ENCODE data around the gene SGF29.
A peak's percentile ranks its signal among the peaks of the same experiment; 100 is the strongest.
"Not testable (repeated sequence)": the region's sequence is repeated elsewhere in the genome, so short reads cannot be mapped to it uniquely, and the experiment has no call there.

Gene SGF29

DNA sequence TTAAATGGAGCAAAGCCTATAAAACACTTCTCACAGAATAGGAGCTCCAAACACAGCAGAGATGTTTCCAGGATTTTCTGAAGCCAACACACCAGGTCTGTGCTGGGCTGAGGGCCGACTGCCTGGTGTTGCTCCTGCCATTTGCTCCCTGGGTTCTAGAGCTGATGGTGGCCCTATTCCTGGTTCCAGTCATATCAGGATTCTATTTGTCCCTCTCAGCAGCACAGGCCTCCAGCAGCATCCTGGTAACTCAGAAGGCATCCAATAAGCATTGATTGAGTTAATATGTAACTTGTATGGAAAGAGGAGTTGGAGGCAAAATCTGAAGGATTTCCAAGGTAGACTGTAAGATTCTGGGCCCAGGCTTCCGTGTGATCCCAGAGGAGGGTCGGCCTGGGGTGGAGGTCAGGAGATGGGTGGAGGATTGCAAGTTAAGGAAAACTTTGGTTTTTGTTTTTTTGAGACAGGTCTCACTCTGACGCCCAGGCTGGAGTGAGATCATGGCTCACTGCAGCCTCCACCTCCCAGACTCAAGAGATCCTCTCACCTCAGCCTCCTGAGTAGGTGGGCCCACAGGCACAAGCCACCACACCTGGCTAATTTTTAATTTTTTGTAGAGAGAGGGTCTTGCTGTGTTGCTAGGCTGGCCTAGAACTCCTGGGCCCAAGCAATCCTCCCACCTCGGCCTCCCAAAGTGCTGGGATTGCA is 20.6 kb upstream of the SGF29 start:
- DNase-seq (ENCODE audit: low spot score) = no peak

DNA sequence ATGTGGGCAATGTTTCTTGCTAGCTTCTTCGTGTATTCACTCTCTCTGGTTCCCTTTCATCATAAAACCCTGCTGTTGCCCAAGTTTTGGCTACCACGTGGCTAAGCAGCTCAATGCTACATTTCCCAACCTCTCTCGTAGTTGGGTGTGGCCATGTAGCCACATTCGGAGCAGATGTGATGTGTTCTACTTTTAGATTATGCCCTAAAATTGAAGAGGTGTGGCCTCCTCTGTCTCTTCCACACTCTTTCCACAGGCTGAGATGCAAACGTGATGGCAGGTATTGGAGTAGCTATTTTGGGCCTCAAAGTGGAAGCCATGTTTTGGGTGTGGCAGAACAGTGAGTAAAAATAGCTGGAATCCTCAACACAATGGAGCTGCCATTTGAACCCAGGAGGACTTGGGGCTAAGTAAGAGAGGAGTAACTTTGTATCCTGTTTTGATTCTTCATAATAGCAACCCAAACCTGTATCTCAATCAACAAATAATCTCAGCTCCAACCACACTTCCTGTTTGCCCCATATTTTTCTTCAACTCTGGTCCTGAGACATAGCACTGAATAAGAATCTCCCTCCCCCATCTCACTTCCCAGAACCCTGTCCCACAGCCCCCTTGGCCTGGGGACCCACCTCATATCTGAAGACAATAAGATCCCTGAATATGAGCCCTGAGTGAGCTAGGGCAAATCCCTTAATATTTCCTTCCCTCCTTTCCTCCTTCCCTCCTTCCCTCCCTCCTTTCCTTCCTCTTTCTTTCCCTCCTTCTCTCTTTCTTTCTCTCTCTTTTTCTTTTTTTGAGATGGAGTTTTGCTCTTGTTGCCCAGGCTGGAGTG is 19.0 kb upstream of the SGF29 start:
- no peak for DNase-seq (ENCODE audit: low spot score)

DNA sequence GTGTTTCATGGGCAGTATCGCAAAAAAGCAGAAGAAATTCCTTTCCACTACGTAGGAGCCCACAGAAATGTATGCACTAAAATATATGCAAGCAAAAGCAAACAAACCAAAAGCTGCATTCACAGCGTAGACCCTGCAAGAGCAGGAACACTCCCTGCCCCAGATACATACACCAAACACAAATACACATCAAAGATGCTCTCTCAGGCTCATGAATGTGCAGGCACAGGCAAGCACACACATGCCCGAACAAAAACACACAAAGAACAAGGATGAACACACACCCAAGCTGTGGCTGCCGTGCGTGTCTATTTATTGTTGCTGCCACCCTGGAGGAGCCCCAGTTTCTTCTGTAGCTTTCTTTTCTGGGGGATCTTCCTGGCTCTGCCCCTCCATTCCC is 16.6 kb upstream of the SGF29 start:
- no peak for DNase-seq (ENCODE audit: low spot score)

DNA sequence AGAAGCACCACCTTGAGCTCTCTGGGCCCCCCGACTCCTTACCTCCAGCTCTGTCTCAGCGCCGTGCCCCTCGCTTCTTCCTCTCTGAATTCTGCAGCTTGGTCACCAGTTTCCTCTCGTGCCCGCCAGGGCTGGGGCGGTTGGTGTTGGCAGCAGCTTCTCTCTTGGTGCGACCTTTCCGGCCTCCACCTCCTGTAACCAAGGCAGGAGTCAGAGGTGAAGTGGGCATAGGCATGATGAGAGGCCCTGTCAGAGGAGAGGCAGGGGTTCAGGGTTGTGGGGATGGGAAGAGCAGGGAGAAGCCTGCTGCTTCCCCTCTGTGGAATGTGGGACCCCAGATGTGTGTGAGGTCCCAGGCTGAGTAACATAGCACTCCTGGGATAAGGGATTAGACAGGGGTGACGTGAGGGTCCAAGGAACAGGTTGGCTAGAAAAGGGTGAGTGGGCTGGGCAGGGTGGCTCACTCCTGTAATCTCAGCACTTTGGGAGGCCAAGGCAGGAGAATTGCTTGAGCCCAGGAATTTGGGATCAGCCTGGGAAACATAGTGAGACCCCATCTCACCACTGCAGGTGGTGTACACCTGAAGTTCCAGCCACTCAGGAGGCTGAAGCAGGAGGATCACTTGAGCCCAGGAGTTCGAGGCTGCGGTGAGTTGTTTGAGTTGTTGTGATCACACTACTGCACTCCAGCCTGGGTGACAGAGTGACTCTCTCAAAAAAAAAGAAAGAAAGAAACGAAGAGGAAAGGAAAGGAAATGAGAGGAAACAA is 15.6 kb upstream of the SGF29 start:
- DNase-seq (ENCODE audit: low spot score) = no peak

DNA sequence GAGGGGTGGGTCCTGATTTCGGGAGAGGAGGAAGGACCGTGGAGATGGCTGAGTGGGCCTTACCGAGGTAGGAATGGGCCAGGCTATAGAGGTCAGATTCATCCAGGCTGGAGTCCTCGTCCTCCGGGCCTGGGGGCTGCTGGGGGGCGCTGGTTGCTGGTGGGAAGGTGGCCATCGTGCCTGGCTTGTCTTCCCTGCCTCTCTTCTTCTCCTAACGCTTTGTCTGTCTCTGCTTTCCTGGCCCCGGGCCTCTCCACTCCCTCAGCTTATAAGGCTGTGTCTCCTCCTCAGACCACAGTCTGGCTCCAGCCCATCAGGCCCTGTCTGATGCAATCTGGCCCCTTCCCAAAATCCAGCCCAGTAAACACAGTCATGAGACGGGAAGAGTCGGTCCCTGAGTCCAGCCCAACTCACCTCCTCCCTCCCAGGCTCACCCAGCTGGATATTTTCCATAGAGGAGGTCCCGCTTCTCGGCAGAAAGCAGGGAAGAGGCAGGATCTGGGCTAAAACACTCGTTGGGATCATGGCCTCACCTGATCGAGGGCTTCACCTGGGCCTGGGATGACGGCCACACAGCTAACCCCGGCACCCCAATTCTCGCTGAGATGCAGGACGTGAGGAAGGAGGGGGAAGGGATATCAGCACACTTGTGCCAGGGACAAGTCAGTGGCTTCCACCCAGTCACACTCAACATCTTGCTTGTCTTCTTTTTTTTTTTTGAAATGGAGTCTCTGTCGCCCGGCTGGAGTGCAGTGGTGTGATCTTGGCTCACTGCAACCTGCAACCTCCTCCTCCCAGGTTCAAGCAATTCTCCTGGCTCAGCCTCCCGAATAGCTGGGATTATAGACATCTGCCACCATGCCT is 14.8 kb upstream of the SGF29 start, which contains the start of gene NUPR1:
Gene NUPR1, minus strand, starts transcription at position 242 of the 864 bp plus-strand sequence. Its CDS starts 67 bp downstream, at position 175.
- peak; percentile 87 for DNase-seq (ENCODE audit: low spot score)

DNA sequence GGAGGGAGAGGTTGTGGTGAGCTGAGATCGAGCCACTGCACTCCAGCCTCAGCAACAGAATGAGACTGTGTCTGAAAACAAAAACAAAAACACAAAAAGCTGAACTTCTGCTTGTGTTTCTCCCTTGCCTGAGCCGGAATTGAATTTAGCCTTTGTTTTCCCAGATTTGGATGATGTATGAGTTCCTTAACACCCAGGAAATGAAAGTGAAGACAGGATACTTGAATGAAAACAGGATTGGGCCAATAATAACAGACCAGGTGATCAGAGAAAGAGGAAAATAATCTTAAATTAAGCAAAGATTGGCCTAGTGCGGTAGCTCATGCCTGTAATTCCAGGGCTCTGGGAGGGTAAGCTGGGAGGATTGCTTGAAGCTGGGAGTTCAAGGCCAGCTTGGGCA is 13.4 kb upstream of the SGF29 start:
- no peak for DNase-seq (ENCODE audit: low spot score)

DNA sequence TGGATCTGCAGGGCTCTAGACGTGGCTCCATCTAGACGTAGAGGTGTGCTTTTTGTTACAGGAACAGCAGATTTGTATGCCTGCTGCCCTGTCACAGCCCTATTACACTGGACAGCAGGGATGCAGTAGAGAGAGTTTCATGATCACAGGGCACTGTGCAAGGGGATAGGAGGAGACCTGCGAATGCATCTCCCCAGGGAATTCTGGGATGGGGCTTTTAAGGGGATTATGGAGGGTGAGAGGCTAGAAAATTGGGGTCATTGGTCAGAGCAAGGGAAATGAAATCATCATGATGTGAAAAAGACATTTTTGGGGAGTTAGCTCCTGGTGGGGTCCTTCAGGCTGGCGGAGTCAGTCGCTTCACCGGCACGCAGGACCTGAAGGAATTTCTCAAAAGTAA is 11.1 kb upstream of the SGF29 start:
- no peak for DNase-seq (ENCODE audit: low spot score)

DNA sequence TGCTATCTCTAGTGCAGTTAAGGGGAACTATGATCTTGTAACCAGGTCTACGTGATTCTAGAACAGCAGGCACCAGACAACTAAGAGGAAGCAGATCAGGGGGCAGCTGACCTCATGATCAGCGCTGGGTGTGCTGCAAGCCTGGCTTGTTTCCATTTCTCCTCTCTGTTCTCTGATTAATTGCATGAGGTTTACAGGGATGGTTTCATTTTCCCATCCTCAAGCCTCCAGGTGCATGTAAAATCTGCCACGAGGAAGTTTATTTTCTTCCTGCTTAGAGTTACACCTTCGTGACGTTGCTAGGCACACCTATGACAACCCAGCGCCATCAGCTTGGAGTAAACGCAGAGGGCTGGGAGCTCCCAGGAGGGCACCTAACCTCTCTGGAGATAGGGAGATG is 10.6 kb upstream of the SGF29 start:
- DNase-seq (ENCODE audit: low spot score) = peak; percentile 41

DNA sequence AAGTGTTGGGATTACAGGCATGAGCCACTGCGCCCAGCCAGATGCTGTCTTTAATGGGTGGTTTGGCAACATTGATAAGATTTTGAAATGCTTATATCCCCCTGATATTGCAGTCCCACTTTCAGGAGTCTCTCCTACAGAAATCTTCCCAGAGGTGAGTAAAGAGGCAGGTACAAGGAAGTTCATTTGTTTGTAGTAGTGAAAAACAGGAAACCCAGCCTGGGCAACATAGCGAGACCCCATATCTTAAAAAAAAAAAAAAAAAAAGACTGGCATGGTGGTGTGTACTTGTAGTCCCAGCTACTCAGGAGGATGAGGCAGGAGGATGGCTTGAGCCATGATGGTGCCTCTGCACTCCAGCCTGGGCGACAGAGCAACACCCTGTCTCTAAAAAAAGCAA is 8.7 kb upstream of the SGF29 start:
- no peak for DNase-seq (ENCODE audit: low spot score)

DNA sequence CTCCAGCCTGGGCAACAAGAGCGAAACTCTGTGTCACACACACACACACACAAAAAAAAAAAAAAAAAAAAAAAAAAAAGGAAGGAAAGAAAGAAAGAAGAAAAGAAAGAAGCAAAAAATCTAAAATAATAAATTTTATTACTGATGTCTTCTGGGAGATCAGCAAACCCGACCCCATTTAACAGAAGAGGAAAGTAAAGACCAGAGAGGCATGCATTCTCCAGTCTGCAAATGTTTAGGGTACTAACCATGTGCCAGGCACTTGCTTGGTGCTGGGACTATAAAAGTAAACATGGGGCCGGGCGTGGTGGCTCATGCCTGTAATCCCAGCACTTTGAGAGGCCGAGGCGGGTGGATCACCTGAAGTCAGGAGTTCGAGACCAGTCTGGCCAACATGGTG is 7.8 kb upstream of the SGF29 start:
- DNase-seq (ENCODE audit: low spot score) = not testable (repeated sequence)

DNA sequence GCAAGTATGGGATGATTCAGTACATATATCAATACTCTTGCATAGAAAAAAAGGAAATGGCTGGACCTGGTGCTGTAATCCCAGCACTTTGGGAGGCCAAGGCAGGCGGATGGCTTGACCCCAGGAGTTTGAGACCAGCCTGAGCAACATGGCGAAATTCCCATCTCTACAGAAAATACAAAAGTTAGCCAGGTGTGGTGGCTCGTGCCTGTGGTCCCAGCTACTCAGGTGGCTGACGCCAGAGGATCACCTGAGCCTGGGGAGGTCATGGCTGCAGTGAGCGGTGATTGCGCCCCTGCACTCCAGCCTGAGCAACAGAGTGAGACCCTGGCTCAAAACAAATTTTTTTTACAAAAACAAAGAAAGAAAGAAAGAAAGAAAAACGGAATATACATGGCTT is 7.1 kb upstream of the SGF29 start:
- no peak for DNase-seq (ENCODE audit: low spot score)

DNA sequence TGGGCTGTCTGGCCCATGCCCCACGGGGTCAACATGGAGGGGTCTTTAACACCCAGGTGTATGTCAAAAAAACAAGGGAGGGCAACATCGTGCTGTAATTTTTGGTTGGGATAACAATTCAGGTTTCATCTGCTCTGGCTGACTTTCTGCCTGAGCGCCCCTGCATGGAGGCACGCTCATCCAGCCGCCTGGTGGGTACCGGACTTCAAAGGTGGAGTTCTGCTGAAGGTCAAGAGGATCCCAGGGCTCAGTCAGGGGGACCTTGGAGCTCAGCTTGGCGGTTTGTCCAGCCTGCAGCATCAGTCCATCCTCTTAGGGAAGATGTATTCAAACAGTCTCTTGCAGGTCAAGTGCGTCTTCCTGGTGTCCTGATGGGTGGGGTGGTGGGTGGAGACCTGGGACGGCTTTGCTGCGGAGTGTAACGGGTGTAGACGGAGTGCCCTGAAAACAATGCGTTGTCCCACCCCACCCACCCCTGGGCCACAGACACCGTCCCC is 5.4 kb upstream of the SGF29 start:
- no peak for DNase-seq (ENCODE audit: low spot score)

DNA sequence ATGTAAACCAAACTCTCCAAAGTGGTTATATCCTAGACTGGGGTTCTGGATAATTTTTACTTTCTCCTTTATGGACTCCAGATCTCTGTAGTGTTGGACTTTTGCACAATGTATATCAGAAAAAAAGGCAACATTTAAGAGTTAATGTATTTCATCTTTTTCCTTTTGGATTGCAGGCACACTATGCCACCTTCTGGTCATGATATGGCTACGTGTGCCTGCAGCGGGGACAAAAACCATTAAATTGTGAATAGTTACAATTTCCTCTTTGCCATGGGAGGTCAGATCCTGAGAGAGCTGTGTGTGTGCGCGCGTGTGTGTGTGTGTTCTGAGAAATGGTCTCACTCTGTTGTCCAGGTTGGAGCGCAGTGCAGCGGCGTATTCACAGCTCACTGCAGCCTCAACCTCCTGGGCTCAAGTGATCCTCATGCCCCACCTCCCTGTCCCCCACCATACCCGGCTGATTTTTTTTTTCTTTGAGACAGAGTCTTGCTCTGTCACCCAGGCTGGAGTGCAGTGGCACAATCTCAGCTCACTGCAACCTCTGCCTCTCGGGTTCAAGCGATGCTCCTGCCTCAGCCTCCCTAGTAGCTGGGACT is 4.3 kb upstream of the SGF29 start:
- peak; percentile 27 for DNase-seq (ENCODE audit: low spot score)

DNA sequence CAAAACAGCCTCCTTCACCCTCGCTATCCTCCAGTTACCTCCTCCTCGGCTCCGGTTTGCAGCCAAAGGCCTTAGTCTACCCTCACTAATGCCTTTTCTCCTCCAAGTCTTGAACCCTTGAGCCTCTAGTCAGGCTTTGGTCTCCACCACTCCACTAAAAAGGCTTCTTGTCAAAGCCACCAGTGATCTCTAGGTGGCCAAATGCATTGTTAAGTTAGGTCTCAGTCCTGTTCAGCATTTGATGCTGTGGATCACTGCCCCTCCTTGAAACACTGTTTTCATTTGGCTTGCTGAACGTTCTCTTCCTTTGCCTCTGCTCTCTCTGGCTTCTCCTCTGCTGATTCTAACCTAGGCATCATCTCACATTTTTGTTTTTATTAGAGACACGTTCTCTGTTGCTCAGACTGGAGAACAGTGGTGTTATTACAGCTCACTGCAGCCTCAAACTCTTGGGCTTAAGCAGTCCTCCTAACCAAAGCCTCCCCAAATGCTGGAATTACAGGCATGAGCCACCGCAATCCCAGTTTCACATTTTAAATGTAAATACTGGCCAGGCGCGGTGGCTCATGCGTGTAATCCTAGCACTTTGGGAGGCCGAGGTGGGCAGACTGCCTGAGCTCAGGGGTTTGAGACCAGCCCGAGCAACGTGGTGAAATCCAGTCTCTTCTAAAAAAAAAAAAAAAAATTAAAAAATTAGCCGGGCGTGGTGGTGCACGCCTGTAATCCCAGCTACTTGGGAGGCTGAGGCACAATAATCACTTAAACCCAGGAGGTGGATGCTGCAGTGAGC is 1.1 kb downstream of the SGF29 start:
- no peak for DNase-seq (ENCODE audit: low spot score)

DNA sequence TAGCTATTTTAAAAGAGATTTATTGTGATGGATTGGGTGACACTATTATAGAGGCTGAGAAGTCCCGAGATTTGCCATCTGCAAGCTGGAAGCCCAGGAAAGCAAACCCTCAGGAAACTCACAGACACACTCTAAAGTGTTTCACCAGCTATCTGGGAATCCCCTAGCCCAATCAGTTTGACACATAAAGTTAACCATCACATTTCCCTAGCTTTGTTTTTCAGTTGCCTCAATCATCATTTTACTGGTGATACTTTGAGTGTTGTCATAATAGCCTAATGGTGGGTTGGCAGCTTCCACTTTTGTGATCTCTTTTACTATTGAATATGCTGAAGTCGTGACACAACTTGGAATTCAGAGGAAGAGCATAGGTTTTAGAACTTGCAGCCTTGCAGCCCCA is 1.8 kb downstream of the SGF29 start:
- DNase-seq (ENCODE audit: low spot score) = no peak

DNA sequence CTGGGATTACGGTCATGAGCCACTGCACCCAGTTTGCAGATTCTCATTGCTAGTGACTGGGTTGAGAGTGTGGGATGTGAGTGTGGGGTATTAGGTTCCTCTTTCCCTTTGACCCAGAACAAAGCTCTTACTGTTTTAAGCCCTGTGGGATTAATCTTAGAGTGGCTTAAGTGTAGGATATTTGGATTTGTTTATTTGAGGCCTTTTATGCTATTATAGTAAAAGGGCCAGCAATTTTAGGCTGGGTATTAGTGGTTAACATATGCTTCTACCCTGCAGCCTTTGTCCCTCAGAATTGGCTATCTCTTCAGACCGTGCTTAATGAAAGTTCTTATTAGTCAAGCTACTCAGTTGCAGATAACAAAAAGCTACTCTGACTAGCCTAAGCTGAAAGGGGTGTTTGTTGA is 3.2 kb downstream of the SGF29 start:
- no peak for DNase-seq (ENCODE audit: low spot score)

DNA sequence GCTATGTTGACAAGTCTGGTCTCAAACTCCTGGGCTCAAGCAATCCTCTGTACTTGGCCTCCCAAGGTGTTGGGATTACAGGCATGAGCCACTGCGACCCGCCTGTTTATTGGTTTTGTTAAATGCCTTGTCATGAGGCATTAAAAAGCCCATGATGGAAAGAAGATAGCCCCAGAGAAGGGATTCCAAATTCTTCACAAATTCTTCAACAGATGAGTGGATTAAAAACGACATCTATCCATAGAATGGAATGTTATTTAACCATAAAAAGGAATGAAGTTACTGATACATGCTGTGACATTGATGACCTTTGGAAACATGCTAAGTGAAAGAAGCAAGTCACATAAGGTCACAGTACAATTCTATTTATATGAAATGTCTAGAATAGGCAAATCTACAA is 4.7 kb downstream of the SGF29 start:
- no peak for DNase-seq (ENCODE audit: low spot score)

DNA sequence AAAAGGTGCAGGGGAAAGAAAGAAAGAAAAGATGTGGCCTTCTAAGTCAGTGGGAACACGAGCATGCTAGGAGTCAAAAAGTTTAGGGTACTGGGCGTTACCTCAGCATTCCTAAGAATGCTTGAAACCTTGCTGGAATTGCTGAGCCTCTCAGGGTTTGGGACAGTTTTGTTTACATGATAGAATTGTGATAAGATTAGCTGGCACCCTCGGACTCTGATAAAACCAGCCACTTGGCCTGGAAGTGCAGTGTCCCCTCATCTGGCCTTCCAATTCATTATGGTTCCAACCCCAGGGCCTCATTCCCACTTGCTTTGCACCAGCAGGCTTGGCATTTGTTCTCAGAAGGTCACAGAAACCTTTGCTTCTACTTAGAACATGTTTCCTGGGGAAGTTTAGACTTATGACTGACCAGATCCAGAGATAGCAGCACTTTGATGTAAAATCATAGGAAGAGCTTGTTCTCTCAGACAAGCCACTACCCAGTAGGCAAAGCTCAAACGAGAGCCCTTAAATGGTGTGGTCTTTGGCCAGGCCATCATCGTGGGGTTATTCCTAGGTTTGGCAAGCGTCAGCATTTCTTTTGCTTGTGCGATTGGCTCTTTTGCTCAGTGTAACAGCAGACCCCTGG is 8.0 kb downstream of the SGF29 start:
- DNase-seq (ENCODE audit: low spot score) = no peak

DNA sequence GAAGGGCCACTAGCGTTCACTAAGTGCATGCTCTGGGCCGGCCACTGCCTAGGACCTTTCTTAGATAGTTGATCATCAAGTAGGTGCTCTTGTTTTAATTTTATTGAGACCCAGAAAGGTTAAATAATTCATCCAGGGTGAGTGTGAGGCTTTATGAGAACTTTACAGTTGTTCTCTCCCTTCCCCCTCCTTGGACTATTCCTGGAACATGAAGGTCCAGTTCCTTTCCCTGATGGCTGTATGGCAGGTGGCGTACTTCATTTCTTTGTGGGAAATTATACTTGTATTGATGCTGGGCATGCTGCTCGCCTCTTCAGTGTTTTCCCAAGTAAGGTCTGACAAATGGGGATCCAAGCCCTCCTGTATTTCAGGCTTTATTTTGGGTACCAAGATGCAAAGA is 8.5 kb downstream of the SGF29 start:
- DNase-seq (ENCODE audit: low spot score) = no peak

DNA sequence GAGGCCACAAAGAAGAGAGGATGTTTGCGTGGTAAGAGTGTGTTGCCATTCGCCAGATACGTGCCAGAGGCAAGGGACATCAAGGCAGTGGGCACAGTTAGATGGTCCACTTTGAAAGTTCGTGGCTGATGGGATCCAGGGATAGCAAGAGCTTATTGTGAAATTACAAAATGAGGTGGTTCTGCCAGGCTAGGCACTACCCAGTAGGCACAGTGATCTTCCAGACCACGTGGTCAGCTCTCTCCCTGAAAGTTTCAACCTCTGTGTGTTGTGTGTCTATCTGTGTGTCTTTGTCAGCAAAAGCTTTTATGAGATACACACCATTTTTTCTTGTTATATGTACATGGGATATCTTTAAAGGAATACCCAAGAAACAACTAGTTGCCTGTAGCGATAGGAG is 9.5 kb downstream of the SGF29 start:
- DNase-seq (ENCODE audit: low spot score) = no peak
